Ishikawa (cell line): ENCODE measurements around the gene TENM3.

Experiments
- CEBPB ChIP-seq: IDR thresholded peaks from 2 replicates; pipeline ENCODE4 v1.6.1; 2012
- CREB1 ChIP-seq: IDR thresholded peaks from 2 replicates; pipeline ENCODE4 v1.6.1; 2012; ENCODE audit warnings: low read depth
- EGR1 ChIP-seq: IDR thresholded peaks from 2 replicates; pipeline ENCODE4 v1.6.1; 2012
- EP300 ChIP-seq: IDR thresholded peaks from 2 replicates; pipeline ENCODE4 v1.6.1; 2012; ENCODE audit warnings: borderline replicate concordance
- FOXM1 ChIP-seq: IDR thresholded peaks from 2 replicates; pipeline ENCODE4 v1.6.1; 2012; ENCODE audit warnings: low read depth, borderline replicate concordance
- NFIC ChIP-seq: IDR thresholded peaks from 2 replicates; pipeline ENCODE4 v1.6.1; 2012
- RAD21 ChIP-seq: IDR thresholded peaks from 2 replicates; pipeline ENCODE4 v1.6.1; 2012; ENCODE audit warnings: low read depth
- TAF1 ChIP-seq: IDR thresholded peaks from 2 replicates; pipeline ENCODE4 v1.6.1; 2012; ENCODE audit warnings: low read depth, mild to moderate bottlenecking
- TCF12 ChIP-seq: IDR thresholded peaks from 2 replicates; pipeline ENCODE4 v1.6.1; 2012; ENCODE audit warnings: low read depth
- TEAD4 ChIP-seq: IDR thresholded peaks from 2 replicates; pipeline ENCODE4 v1.6.1; 2012
- YY1 ChIP-seq: IDR thresholded peaks from 2 replicates; pipeline ENCODE4 v1.6.1; 2012; ENCODE audit warnings: low read depth
- ZBTB7A ChIP-seq: IDR thresholded peaks from 2 replicates; pipeline ENCODE4 v1.6.1; 2012; ENCODE audit warnings: low read depth
- TF ChIP-seq, protein P1 (sequence below): IDR thresholded peaks from 2 replicates; pipeline ENCODE4 v1.6.1; 2012
- TF ChIP-seq, protein P2 (sequence below): IDR thresholded peaks from 2 replicates; pipeline ENCODE4 v1.6.1; 2012; ENCODE audit warnings: low read depth, mild to moderate bottlenecking
- TF ChIP-seq, protein P3 (sequence below): IDR thresholded peaks from 2 replicates; pipeline ENCODE4 v1.6.1; 2012

Gene TENM3

GRCh38 chr4:182835006-182835740 lies 592.0 kb downstream of the TENM3 start:
- TF ChIP-seq RAD21 = peak; percentile 15; the same call in 1 of the 2 replicates
- TF ChIP-seq NFIC = no peak

GRCh38 chr4:182837831-182838230 lies 594.6 kb downstream of the TENM3 start:
- TF ChIP-seq FOXM1 (no peak), NFIC (no peak), TCF12 (no peak), CREB1 (no peak), TAF1 (no peak), ZBTB7A (no peak), YY1 (no peak), TEAD4 (no peak), EP300 (no peak), EGR1 (no peak)
- TF ChIP-seq, protein P1, sequence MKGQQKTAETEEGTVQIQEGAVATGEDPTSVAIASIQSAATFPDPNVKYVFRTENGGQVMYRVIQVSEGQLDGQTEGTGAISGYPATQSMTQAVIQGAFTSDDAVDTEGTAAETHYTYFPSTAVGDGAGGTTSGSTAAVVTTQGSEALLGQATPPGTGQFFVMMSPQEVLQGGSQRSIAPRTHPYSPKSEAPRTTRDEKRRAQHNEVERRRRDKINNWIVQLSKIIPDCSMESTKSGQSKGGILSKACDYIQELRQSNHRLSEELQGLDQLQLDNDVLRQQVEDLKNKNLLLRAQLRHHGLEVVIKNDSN = no peak
- TF ChIP-seq, protein P2, sequence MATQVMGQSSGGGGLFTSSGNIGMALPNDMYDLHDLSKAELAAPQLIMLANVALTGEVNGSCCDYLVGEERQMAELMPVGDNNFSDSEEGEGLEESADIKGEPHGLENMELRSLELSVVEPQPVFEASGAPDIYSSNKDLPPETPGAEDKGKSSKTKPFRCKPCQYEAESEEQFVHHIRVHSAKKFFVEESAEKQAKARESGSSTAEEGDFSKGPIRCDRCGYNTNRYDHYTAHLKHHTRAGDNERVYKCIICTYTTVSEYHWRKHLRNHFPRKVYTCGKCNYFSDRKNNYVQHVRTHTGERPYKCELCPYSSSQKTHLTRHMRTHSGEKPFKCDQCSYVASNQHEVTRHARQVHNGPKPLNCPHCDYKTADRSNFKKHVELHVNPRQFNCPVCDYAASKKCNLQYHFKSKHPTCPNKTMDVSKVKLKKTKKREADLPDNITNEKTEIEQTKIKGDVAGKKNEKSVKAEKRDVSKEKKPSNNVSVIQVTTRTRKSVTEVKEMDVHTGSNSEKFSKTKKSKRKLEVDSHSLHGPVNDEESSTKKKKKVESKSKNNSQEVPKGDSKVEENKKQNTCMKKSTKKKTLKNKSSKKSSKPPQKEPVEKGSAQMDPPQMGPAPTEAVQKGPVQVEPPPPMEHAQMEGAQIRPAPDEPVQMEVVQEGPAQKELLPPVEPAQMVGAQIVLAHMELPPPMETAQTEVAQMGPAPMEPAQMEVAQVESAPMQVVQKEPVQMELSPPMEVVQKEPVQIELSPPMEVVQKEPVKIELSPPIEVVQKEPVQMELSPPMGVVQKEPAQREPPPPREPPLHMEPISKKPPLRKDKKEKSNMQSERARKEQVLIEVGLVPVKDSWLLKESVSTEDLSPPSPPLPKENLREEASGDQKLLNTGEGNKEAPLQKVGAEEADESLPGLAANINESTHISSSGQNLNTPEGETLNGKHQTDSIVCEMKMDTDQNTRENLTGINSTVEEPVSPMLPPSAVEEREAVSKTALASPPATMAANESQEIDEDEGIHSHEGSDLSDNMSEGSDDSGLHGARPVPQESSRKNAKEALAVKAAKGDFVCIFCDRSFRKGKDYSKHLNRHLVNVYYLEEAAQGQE = no peak

- TF ChIP-seq CEBPB = no peak
- no peak for TF ChIP-seq EP300
Observed at GRCh38 chr4:182838535-182838934, 595.3 kb downstream of the TENM3 start.

DNA sequence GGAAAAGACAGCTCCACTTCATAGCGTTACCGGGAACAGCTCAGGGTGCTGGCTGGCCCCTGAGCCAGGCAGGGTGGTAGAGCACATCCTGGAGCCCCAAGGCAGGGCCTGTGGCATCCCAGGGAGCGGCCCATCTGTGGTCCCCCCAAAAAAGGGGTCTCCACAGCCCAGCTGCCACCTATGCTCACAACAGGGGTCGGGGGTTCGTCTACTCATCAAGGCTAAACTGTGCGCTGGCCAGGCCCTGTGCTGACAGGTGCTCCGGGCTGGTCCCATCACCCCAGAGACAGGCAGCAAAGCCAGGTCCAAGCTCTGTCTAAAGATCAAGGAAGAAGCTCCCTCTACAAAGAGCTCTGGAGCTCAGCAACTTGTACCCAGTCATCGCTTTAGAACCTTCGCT lies 596.1 kb downstream of the TENM3 start:
- no peak for TF ChIP-seq TAF1
- TF ChIP-seq ZBTB7A = no peak
- TF ChIP-seq CEBPB = no peak
- TF ChIP-seq CREB1 = no peak
- TF ChIP-seq EP300 = no peak
- TF ChIP-seq, protein P2 = no peak
- no peak for TF ChIP-seq RAD21
- no peak for TF ChIP-seq EGR1
- TF ChIP-seq, protein P3, sequence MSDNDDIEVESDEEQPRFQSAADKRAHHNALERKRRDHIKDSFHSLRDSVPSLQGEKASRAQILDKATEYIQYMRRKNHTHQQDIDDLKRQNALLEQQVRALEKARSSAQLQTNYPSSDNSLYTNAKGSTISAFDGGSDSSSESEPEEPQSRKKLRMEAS = no peak
- TF ChIP-seq, protein P1 = no peak
- no peak for TF ChIP-seq TCF12
- no peak for TF ChIP-seq TEAD4
- no peak for TF ChIP-seq FOXM1
- no peak for TF ChIP-seq YY1
- no peak for TF ChIP-seq NFIC

- TF ChIP-seq FOXM1 (no peak), YY1 (no peak), ZBTB7A (no peak), TAF1 (no peak), CEBPB (no peak), RAD21 (no peak)
- TF ChIP-seq, protein P2 = no peak
Observed at GRCh38 chr4:182840108-182840507, 596.9 kb downstream of the TENM3 start.
